Measurements from ENCODE around the gene ZNF780B. TPM values are rescaled to one million over a fixed set of nuclear protein-coding genes. Genes with fewer than 3 reads are reported as not detected.

ZNF780B gene
- 23.3 and 31.9 TPM in 2 replicates for total RNA-seq (2021)
- long read RNA-seq, full-length matches to known transcripts: 1 of 14 reads
- long read RNA-seq, partial matches to known transcripts: 4 of 14 reads
- long read RNA-seq, other reads (novel, unspliced or antisense): 9 of 14 reads

DNA sequence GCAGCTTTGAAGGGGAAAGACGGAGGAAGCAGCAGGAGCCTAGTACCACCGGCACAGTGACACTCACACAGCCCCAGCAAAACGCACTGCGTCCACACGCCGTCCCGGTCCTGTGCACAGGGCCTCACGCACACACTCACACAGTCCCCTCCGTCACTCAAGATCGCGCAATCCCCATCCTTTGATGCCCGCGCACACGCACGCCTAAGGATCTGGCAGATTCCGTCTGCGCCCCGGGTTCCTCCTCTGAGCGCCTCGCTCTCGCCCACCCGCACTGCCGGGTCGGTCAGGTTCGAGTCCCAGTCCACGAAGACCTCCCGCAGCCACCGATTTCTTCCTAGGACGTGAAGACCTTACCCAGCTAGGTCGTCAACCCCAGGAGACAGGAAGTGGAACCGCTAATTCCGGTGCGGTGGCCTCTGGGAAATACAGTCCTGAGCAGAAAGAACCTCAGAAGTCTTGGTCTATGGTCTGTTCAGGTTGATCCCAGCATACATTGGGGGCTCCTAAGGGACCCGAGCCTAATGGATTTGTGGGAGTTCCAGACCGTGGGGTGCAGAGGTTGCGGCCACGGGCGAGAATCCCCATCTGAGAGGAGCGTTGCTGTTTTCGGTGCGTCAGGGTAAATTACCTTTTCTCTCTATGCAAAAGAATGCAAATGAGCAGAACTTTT lies at the start of gene ZNF780B:
Gene ZNF780B (minus strand): TSS at position 400 of the 673 bp plus-strand sequence. CDS start 5,899 bp downstream, outside the sequence.
- Histone ChIP-seq H4K91ac (ENCODE audit: insufficient read length, low read depth, low read length) (no peak within 1 kb of the TSS), H3K79me1 (ENCODE audit: insufficient read depth, low read depth, low read length, poor library complexity, severe bottlenecking) (peaks cover 4% of the 10 kb centered on the region), H3K27ac (ENCODE audit: insufficient read length, low read depth, low read length) (no peak within 1 kb of the TSS), H3T11ph (ENCODE audit: low read length) (no peak within 1 kb of the TSS), H3K79me2 (ENCODE audit: insufficient read depth, low read length) (peaks cover 7% of the 10 kb centered on the region), H3K56ac (ENCODE audit: insufficient read length, low read depth, low read length) (no peak within 1 kb of the TSS), H3K18ac (ENCODE audit: insufficient read length, low read depth, low read length) (peak within 1 kb of the TSS; percentile 13), H3K14ac (ENCODE audit: insufficient read depth, low read length) (peak within 1 kb of the TSS; percentile 38; the same call in 1 of the 2 replicates), H2BK15ac (ENCODE audit: low read depth, low read length) (no peak within 1 kb of the TSS; the same call in 1 of the 2 replicates), H3K9ac (ENCODE audit: extremely low read depth, insufficient read length, low read length) (peak within 1 kb of the TSS; percentile 87), H3K9me3 (ENCODE audit: control insufficient read depth, low read depth, low read length) (no peaks in the 10 kb centered on the region), H3K4me2 (ENCODE audit: insufficient read depth, insufficient read length, low read length) (peak within 1 kb of the TSS; percentile 97), H2AFZ (ENCODE audit: low read length) (peak within 1 kb of the TSS; percentile 86), H2AK5ac (ENCODE audit: insufficient read length, low read length) (no peak within 1 kb of the TSS), H3K4ac (ENCODE audit: low read depth, low read length) (no peak within 1 kb of the TSS), H3K4me1 (ENCODE audit: insufficient read depth, low read length) (no peaks in the 10 kb centered on the region), H2BK5ac (ENCODE audit: insufficient read length, low read length) (no peak within 1 kb of the TSS), H3K23me2 (ENCODE audit: insufficient read length, low read depth, low read length, poor library complexity, severe bottlenecking) (peaks cover 8% of the 10 kb centered on the region), H3K23ac (ENCODE audit: insufficient read length, low read depth, low read length) (no peak within 1 kb of the TSS), H3K27me3 (ENCODE audit: insufficient read depth, low read length) (no peaks in the 10 kb centered on the region), H4K5ac (ENCODE audit: insufficient read length, low read depth, low read length) (peak within 1 kb of the TSS; percentile 78), H4K20me1 (ENCODE audit: control insufficient read depth, insufficient read depth, insufficient read length) (no peaks in the 10 kb centered on the region), H4K8ac (replicated peaks; ENCODE audit: insufficient read length, low read depth, low read length) (peak within 1 kb of the TSS; percentile 36), H2BK120ac (ENCODE audit: low read depth, low read length, poor library complexity, severe bottlenecking) (no peak within 1 kb of the TSS), H2BK20ac (ENCODE audit: low read depth, low read length, poor library complexity, severe bottlenecking) (no peak within 1 kb of the TSS), H2BK12ac (ENCODE audit: insufficient read length, low read depth, low read length) (no peak within 1 kb of the TSS)
- peak; percentile 70 for DNase-seq
- peaks cover 8% of the 10 kb centered on the region; the same call in 1 of the 2 replicates for H3K27me3 Mint-ChIP-seq (ENCODE audit: low read depth)
- H3K4me1 Mint-ChIP-seq: peaks cover 12 to 17% of the 10 kb centered on the region in 2 experiments
- H3K36me3 Mint-ChIP-seq (ENCODE audit: insufficient read depth in 1 of 3, low read depth in 3 of 3): peaks cover 5 to 16% (median 6%) of the 10 kb centered on the region in 3 experiments; a peak in 6 of 7 replicates
- H3K27ac Mint-ChIP-seq: peak within 1 kb of the TSS; percentile 40 to 95 (median 94); a peak in 6 of 7 replicates
- peak within 1 kb of the TSS; percentile 96 to 99 for H3K4me3 Mint-ChIP-seq
- TF ChIP-seq, protein P1, sequence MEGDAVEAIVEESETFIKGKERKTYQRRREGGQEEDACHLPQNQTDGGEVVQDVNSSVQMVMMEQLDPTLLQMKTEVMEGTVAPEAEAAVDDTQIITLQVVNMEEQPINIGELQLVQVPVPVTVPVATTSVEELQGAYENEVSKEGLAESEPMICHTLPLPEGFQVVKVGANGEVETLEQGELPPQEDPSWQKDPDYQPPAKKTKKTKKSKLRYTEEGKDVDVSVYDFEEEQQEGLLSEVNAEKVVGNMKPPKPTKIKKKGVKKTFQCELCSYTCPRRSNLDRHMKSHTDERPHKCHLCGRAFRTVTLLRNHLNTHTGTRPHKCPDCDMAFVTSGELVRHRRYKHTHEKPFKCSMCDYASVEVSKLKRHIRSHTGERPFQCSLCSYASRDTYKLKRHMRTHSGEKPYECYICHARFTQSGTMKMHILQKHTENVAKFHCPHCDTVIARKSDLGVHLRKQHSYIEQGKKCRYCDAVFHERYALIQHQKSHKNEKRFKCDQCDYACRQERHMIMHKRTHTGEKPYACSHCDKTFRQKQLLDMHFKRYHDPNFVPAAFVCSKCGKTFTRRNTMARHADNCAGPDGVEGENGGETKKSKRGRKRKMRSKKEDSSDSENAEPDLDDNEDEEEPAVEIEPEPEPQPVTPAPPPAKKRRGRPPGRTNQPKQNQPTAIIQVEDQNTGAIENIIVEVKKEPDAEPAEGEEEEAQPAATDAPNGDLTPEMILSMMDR (conservative IDR thresholded peaks at IDR 0.05): no peak
- no CpG with 5 or more reads among the region's 41 CpGs for WGBS (ENCODE audit: extremely low coverage, insufficient read length, low lambda C conversion rate)
- peaks cover 25 to 30% of the 10 kb centered on the region in 2 experiments for H3K9me3 Mint-ChIP-seq
